GM12872 (cell line): ENCODE measurements around the gene DNAAF5.

Experiments used
- CTCF ChIP-seq: IDR thresholded peaks from 3 replicates; pipeline ENCODE4 v1.5.1; 2011; ENCODE audit warnings: low read depth, mild to moderate bottlenecking, low read length, moderate library complexity; ENCODE audit not compliant: insufficient read depth

DNAAF5 gene

GRCh38 chr7:776381-776780, 49.9 kb downstream of the DNAAF5 start:
- no peak for TF ChIP-seq CTCF

- TF ChIP-seq CTCF: no peak
These were observed 50.7 kb downstream of the DNAAF5 start for GRCh38 chr7:776992-777727.

- TF ChIP-seq CTCF: no peak
These were observed 51.2 kb downstream of the DNAAF5 start for GRCh38 chr7:777728-778078.

- TF ChIP-seq CTCF: no peak
These were observed 51.9 kb downstream of the DNAAF5 start for GRCh38 chr7:778271-778967.

- TF ChIP-seq CTCF: no peak
These were observed 52.5 kb downstream of the DNAAF5 start for GRCh38 chr7:778968-779451.

- no peak for TF ChIP-seq CTCF
These were observed 53.0 kb downstream of the DNAAF5 start for GRCh38 chr7:779480-779879.

GRCh38 chr7:780081-780480, 53.6 kb downstream of the DNAAF5 start:
- TF ChIP-seq CTCF: no peak
